MG63 (cell line): ENCODE data around the gene AGK. TPM values are rescaled to one million over a fixed set of nuclear protein-coding genes. Genes with fewer than 3 reads are reported as not detected.

Source experiments
- DNase-seq: peaks from one replicate; pipeline ENCODE4 v3.0.0-alpha.2; 2020
- H3K27me3 ChIP-seq: fragments of 250-450 bp; sonication (Bioruptor Pico); 2 replicates; pipeline ENCODE4 v1.5.1; 2020; ENCODE audit warnings: mild to moderate bottlenecking, moderate library complexity
- H3K36me3 ChIP-seq: fragments of 250-450 bp; sonication (Bioruptor Pico); 2 replicates; pipeline ENCODE4 v1.5.1; 2020; ENCODE audit warnings: mild to moderate bottlenecking, moderate library complexity
- H3K4me3 ChIP-seq: fragments of 250-450 bp; sonication (Bioruptor Pico); 2 replicates; pipeline ENCODE4 v1.5.1; 2020; ENCODE audit warnings: mild to moderate bottlenecking, moderate library complexity
- H3K9me3 ChIP-seq: fragments of 250-450 bp; sonication (Bioruptor Pico); 2 replicates; pipeline ENCODE4 v1.5.1; 2020; ENCODE audit warnings: mild to moderate bottlenecking, moderate library complexity
- total RNA-seq: library from RNA; depleted of rRNA; stranded (reverse); fragments of >200 nt; shearing (Covaris generic); gene quantifications from 2 replicates; pipeline ENCODE4 v1.2.3, GENCODE V29; 2014; ENCODE audit warnings: low replicate concordance

Gene AGK
- total RNA-seq, 1 experiment from 2014 or later = 18.0 TPM

- DNase-seq = peak; percentile 52
- peaks cover 7% of the 10 kb centered on the region for H3K36me3 ChIP-seq
- H3K4me3 ChIP-seq = no peak overlapping the region
- H3K9me3 ChIP-seq = no peaks in the 10 kb centered on the region
- H3K27me3 ChIP-seq = no peaks in the 10 kb centered on the region
These were observed 98.8 kb downstream of the AGK start for GRCh38 chr7:141649865-141650634.

- H3K36me3 ChIP-seq = peaks cover 7% of the 10 kb centered on the region
- no peak overlapping the region for H3K4me3 ChIP-seq
- H3K9me3 ChIP-seq = no peaks in the 10 kb centered on the region
- DNase-seq = no peak
- H3K27me3 ChIP-seq = no peaks in the 10 kb centered on the region
These were observed 100.2 kb downstream of the AGK start for GRCh38 chr7:141651417-141651816.

- peaks cover 7% of the 10 kb centered on the region for H3K36me3 ChIP-seq
- no peaks in the 10 kb centered on the region for H3K9me3 ChIP-seq
- DNase-seq = no peak
- H3K4me3 ChIP-seq = no peak overlapping the region
- H3K27me3 ChIP-seq = no peaks in the 10 kb centered on the region
These were observed 101.5 kb downstream of the AGK start for GRCh38 chr7:141652691-141653090.

- H3K4me3 ChIP-seq = no peak overlapping the region
- peak; percentile 21 for DNase-seq
- H3K36me3 ChIP-seq = peaks cover 6% of the 10 kb centered on the region
- H3K27me3 ChIP-seq = no peaks in the 10 kb centered on the region
- no peaks in the 10 kb centered on the region for H3K9me3 ChIP-seq
These were observed 103.3 kb downstream of the AGK start for GRCh38 chr7:141654551-141654950.

- no peak for DNase-seq
- Histone ChIP-seq H3K27me3 (no peaks in the 10 kb centered on the region), H3K4me3 (no peak overlapping the region), H3K36me3 (no peaks in the 10 kb centered on the region; the same call in 1 of the 2 replicates), H3K9me3 (no peaks in the 10 kb centered on the region)
These were observed 108.3 kb downstream of the AGK start for GRCh38 chr7:141659501-141659900.

- no peaks in the 10 kb centered on the region for H3K27me3 ChIP-seq
- no peak for DNase-seq
- H3K36me3 ChIP-seq = no peaks in the 10 kb centered on the region; the same call in 1 of the 2 replicates
- no peaks in the 10 kb centered on the region for H3K9me3 ChIP-seq
- H3K4me3 ChIP-seq = no peak overlapping the region
These were observed 109.0 kb downstream of the AGK start for GRCh38 chr7:141660259-141660658.

GRCh38 chr7:141663081-141663849, 112.1 kb downstream of the AGK start:
- Histone ChIP-seq H3K9me3 (no peaks in the 10 kb centered on the region), H3K4me3 (no peak overlapping the region), H3K27me3 (no peaks in the 10 kb centered on the region), H3K36me3 (no peaks in the 10 kb centered on the region)
- DNase-seq = no peak

- no peak overlapping the region for H3K4me3 ChIP-seq
- no peaks in the 10 kb centered on the region for H3K36me3 ChIP-seq
These were observed 113.2 kb downstream of the AGK start for GRCh38 chr7:141664450-141664849.

GRCh38 chr7:141665208-141666035, 114.2 kb downstream of the AGK start:
- no peaks in the 10 kb centered on the region for H3K9me3 ChIP-seq
- no peak for DNase-seq
- H3K36me3 ChIP-seq = no peaks in the 10 kb centered on the region
- H3K4me3 ChIP-seq = no peak overlapping the region
- H3K27me3 ChIP-seq = no peaks in the 10 kb centered on the region

More at GRCh38 chr7:141664450-141664849, 113.2 kb downstream of the AGK start:
- DNase-seq = no peak
- Histone ChIP-seq H3K27me3 (no peaks in the 10 kb centered on the region), H3K9me3 (no peaks in the 10 kb centered on the region)

- Histone ChIP-seq H3K36me3 (no peaks in the 10 kb centered on the region), H3K4me3 (no peak overlapping the region), H3K9me3 (no peaks in the 10 kb centered on the region), H3K27me3 (no peaks in the 10 kb centered on the region)
- DNase-seq = no peak
These were observed 114.9 kb downstream of the AGK start for GRCh38 chr7:141666071-141666470.

GRCh38 chr7:141668853-141669252, 117.6 kb downstream of the AGK start:
- no peak overlapping the region for H3K4me3 ChIP-seq
- no peaks in the 10 kb centered on the region for H3K36me3 ChIP-seq
- H3K9me3 ChIP-seq = no peaks in the 10 kb centered on the region
- no peaks in the 10 kb centered on the region for H3K27me3 ChIP-seq
- no peak for DNase-seq

GRCh38 chr7:141671705-141672496, 120.7 kb downstream of the AGK start:
- no peak overlapping the region for H3K4me3 ChIP-seq

GRCh38 chr7:141673346-141673745, 122.1 kb downstream of the AGK start:
- H3K4me3 ChIP-seq = no peak overlapping the region
- no peaks in the 10 kb centered on the region for H3K36me3 ChIP-seq
- DNase-seq = no peak
- H3K27me3 ChIP-seq = no peaks in the 10 kb centered on the region
- H3K9me3 ChIP-seq = no peaks in the 10 kb centered on the region

More at GRCh38 chr7:141671705-141672496, 120.7 kb downstream of the AGK start:
- no peak for DNase-seq
- no peaks in the 10 kb centered on the region for H3K9me3 ChIP-seq
- H3K27me3 ChIP-seq = no peaks in the 10 kb centered on the region
- H3K36me3 ChIP-seq = no peaks in the 10 kb centered on the region

- DNase-seq = no peak
- no peaks in the 10 kb centered on the region for H3K36me3 ChIP-seq
- no peak overlapping the region for H3K4me3 ChIP-seq
- no peaks in the 10 kb centered on the region for H3K27me3 ChIP-seq
- no peaks in the 10 kb centered on the region for H3K9me3 ChIP-seq
These were observed 123.0 kb downstream of the AGK start for GRCh38 chr7:141674171-141674671.

- Histone ChIP-seq H3K27me3 (no peaks in the 10 kb centered on the region), H3K4me3 (no peak overlapping the region), H3K36me3 (no peaks in the 10 kb centered on the region), H3K9me3 (no peaks in the 10 kb centered on the region)
- DNase-seq = no peak
These were observed 123.5 kb downstream of the AGK start for GRCh38 chr7:141674702-141675101.
